ENCODE measurements around the gene DGCR2.

DGCR2 gene

DNA sequence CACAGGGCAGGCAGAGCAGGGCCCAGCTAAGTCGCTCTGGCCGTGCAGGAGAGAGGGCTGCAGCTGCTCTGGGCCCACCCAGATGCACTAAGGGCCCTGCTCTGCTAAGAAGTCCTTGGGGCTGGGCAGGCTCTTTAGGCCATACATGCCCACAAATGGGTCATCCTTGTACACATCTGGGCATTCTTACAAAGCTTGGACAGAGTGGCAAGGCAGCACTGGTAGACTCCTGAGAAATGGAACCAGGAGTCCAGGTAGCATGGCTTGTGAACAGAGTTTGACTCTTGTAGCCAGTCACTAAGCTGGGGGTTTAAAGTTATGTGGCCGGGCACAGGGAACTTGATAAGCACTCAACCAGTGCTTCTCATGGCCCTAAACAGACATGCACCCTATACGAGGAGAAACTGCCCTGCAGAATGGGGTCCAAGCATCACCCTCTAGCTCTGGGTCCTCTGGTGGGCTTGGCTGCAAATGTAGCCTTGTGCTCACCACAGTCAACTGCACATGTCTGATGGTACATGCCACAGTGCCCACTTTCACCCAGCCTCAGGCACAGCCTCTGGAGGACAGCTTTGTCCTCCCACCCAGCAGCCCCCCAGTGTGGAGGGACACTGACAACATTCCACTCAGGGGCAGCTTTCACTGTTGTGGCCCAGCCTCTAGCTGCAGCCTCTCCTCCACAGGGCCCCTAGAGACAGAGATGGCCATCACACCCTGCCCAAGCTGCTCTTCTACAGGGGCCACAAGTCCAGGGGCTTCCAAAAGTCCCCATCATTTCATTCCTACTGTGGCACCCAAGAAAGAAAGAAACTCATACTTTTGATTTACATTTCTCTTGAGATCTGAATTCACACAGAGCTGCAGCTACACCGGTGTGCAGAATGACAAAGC is 75.2 kb downstream of the DGCR2 start:
- no peaks in the 10 kb centered on the region; the same call in 1 of the 2 replicates for H4K20me1 ChIP-seq (ENCODE audit: insufficient read depth, low read length)
- H3K9me2 ChIP-seq (replicated peaks; ENCODE audit: insufficient read depth, low read length), result no peaks in the 10 kb centered on the region
- peaks cover 8% of the 10 kb centered on the region for H3K36me3 ChIP-seq (replicated peaks; ENCODE audit: insufficient read depth, low read length)
- no peak overlapping the region for H2AFZ ChIP-seq (ENCODE audit: low read length)
- TF ChIP-seq, protein P1, sequence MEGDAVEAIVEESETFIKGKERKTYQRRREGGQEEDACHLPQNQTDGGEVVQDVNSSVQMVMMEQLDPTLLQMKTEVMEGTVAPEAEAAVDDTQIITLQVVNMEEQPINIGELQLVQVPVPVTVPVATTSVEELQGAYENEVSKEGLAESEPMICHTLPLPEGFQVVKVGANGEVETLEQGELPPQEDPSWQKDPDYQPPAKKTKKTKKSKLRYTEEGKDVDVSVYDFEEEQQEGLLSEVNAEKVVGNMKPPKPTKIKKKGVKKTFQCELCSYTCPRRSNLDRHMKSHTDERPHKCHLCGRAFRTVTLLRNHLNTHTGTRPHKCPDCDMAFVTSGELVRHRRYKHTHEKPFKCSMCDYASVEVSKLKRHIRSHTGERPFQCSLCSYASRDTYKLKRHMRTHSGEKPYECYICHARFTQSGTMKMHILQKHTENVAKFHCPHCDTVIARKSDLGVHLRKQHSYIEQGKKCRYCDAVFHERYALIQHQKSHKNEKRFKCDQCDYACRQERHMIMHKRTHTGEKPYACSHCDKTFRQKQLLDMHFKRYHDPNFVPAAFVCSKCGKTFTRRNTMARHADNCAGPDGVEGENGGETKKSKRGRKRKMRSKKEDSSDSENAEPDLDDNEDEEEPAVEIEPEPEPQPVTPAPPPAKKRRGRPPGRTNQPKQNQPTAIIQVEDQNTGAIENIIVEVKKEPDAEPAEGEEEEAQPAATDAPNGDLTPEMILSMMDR (IDR thresholded peaks at IDR 0.05; ENCODE audit: low read length), result no peak
- TF ChIP-seq EZH2 (optimal IDR thresholded peaks at IDR 0.05; ENCODE audit: low read depth, low read length) (no peak), EZH2phosphoT487 (IDR thresholded peaks at IDR 0.05; ENCODE audit: low read length) (no peak)
- H3K4me2 ChIP-seq (ENCODE audit: low read depth, low read length), result no peak overlapping the region
- no peaks in the 10 kb centered on the region for H3K27me3 ChIP-seq (replicated peaks; ENCODE audit: insufficient read depth, low read length)
- H3K4me3 ChIP-seq (ENCODE audit: low read length), result no peak overlapping the region
- H3K79me2 ChIP-seq (ENCODE audit: low read length), result 0 out of 2 replicates have a peak, but pooled peaks cover 6% of the 10 kb centered on the region
- no peak for DNase-seq
- no peak overlapping the region for H3K27ac ChIP-seq (ENCODE audit: low read length)
- no peaks in the 10 kb centered on the region for H3F3A ChIP-seq (ENCODE audit: insufficient read depth, low read length)
- no peaks in the 10 kb centered on the region for H3K9me3 ChIP-seq (replicated peaks; ENCODE audit: insufficient read depth, low read length)
- H3K9ac ChIP-seq (ENCODE audit: low read length), result no peak overlapping the region
- no peaks in the 10 kb centered on the region for H3K4me1 ChIP-seq (ENCODE audit: low read length)

DNA sequence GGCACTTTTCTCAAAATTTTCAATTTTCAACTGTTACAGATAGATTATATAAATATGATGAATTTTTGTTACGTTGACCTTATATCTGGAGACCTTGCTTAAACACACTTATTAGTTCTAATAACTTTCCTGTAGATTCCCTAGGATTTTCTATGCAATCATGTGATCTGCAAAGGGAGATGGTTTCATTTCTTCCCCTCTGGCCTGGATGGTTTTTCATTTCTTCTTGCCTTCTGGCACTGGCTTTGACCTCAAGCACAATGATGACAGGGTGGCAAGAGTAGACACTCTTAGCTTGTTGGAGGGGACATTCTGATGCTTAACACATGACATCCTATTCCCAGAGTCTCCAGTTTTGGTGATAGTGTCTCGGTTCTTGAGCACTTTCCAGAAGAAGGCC is 75.9 kb downstream of the DGCR2 start:
- H3K27ac ChIP-seq (ENCODE audit: low read length), result no peak overlapping the region
- H3K79me2 ChIP-seq (ENCODE audit: low read length), result 0 out of 2 replicates have a peak, but pooled peaks cover 6% of the 10 kb centered on the region
- H3K9me2 ChIP-seq (replicated peaks; ENCODE audit: insufficient read depth, low read length), result no peaks in the 10 kb centered on the region
- H3K27me3 ChIP-seq (replicated peaks; ENCODE audit: insufficient read depth, low read length), result no peaks in the 10 kb centered on the region
- H3F3A ChIP-seq (ENCODE audit: insufficient read depth, low read length), result no peaks in the 10 kb centered on the region
- no peaks in the 10 kb centered on the region for H3K9me3 ChIP-seq (replicated peaks; ENCODE audit: insufficient read depth, low read length)
- peaks cover 8% of the 10 kb centered on the region for H3K36me3 ChIP-seq (replicated peaks; ENCODE audit: insufficient read depth, low read length)
- no peaks in the 10 kb centered on the region; the same call in 1 of the 2 replicates for H4K20me1 ChIP-seq (ENCODE audit: insufficient read depth, low read length)
- TF ChIP-seq, protein P1 (IDR thresholded peaks at IDR 0.05; ENCODE audit: low read length), result no peak
- no peak for TF ChIP-seq EZH2phosphoT487 (IDR thresholded peaks at IDR 0.05; ENCODE audit: low read length)
- TF ChIP-seq EZH2 (optimal IDR thresholded peaks at IDR 0.05; ENCODE audit: low read depth, low read length), result no peak
- H3K4me2 ChIP-seq (ENCODE audit: low read depth, low read length), result no peak overlapping the region
- no peak overlapping the region for H3K4me3 ChIP-seq (ENCODE audit: low read length)
- H3K4me1 ChIP-seq (ENCODE audit: low read length), result no peaks in the 10 kb centered on the region
- no peak for DNase-seq
- H3K9ac ChIP-seq (ENCODE audit: low read length), result no peak overlapping the region
- no peak overlapping the region for H2AFZ ChIP-seq (ENCODE audit: low read length)

DNA sequence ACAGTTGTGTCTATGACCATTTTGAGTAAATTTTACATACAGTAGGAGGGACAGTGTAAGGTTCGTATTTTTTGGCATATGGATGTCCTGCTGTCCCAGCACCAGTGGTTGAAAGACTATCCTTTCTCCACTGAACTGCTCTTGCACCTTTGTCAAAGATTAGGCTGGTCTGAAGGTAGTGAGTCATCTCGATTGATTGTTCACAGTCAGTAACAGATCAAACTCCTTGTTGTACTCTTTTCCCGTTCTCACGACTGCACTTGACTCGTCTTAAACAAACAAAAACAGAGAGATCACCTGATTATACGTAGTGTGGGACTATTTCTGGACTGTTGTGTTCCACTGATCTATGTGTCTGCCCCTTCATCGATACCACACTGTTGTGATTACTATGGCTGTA is 77.1 kb downstream of the DGCR2 start:
- H3K36me3 ChIP-seq (replicated peaks; ENCODE audit: insufficient read depth, low read length), result peaks cover 8% of the 10 kb centered on the region

More for the DNA sequence above, 77.1 kb downstream of the DGCR2 start:
- Histone ChIP-seq H3K4me2 (ENCODE audit: low read depth, low read length) (no peak overlapping the region), H3K79me2 (ENCODE audit: low read length) (0 out of 2 replicates have a peak, but pooled peaks cover 1% of the 10 kb centered on the region), H3K27ac (ENCODE audit: low read length) (no peak overlapping the region), H4K20me1 (ENCODE audit: insufficient read depth, low read length) (no peaks in the 10 kb centered on the region), H3K4me1 (ENCODE audit: low read length) (no peaks in the 10 kb centered on the region), H3K9me3 (replicated peaks; ENCODE audit: insufficient read depth, low read length) (no peaks in the 10 kb centered on the region), H3K27me3 (replicated peaks; ENCODE audit: insufficient read depth, low read length) (no peaks in the 10 kb centered on the region), H3K9ac (ENCODE audit: low read length) (no peak overlapping the region), H3F3A (ENCODE audit: insufficient read depth, low read length) (no peaks in the 10 kb centered on the region), H3K4me3 (ENCODE audit: low read length) (no peak overlapping the region), H2AFZ (ENCODE audit: low read length) (no peak overlapping the region), H3K9me2 (replicated peaks; ENCODE audit: insufficient read depth, low read length) (no peaks in the 10 kb centered on the region)
- TF ChIP-seq EZH2phosphoT487 (IDR thresholded peaks at IDR 0.05; ENCODE audit: low read length), result no peak
- no peak for TF ChIP-seq EZH2 (optimal IDR thresholded peaks at IDR 0.05; ENCODE audit: low read depth, low read length)
- TF ChIP-seq, protein P1 (IDR thresholded peaks at IDR 0.05; ENCODE audit: low read length), result no peak
- no peak for DNase-seq
